ENCODE measurements around the gene ECM1. TPM values are rescaled to one million over a fixed set of nuclear protein-coding genes. Genes with fewer than 3 reads are reported as not detected.

The ECM1 gene
- polyA plus RNA-seq (ENCODE audit: insufficient read length in 3 of 3) = 10 to 100 TPM; 10.9 to 15.7 (median 11.9) TPM

DNA sequence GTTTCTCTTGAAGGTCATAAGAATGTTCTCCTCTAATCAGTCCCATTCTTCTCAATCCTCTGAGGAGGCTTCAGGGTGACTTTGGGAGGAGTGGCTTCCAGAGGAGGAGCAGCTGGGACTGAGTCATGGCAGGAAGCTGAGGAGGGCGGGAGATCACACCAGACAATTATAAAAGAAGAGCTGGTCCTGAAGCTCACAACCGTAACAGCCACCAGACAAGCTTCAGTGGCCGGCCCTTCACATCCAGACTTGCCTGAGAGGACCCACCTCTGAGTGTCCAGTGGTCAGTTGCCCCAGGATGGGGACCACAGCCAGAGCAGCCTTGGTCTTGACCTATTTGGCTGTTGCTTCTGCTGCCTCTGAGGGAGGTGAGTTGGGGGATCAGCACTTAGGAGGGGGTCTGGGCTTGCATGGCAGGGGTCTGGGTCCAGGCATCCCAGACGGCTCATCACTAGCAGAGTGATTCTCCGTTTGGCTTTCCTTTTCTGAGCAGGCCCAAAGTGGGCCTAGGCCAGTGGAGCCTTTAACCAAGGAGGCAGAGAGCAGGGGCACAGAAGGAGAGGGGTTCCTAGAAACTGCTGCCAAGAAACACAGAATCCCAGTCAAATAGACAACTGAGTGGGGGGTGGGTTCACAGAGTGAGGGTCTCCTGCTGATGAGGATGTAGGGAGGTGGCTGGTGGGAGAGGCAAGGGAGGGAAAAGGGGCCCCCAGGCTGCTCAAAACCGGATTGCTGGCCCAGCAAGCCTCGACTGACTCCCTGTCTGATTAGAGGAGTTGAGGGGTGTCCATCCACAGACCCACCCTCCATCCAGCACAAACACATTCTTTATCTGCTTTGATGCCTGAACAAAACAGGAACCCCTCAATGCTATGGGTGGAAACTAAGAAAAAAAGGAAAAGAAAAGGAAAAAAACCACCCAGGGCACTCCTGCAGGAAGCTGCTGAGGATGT is at the start of gene ECM1:
Gene ECM1, plus strand, starts transcription at position 198 of the 953 bp plus-strand sequence. Its CDS starts 101 bp downstream, at position 299.
- no peak for DNase-seq (ENCODE audit: low read depth in 3 of 3, low spot score in 2 of 3)

DNA sequence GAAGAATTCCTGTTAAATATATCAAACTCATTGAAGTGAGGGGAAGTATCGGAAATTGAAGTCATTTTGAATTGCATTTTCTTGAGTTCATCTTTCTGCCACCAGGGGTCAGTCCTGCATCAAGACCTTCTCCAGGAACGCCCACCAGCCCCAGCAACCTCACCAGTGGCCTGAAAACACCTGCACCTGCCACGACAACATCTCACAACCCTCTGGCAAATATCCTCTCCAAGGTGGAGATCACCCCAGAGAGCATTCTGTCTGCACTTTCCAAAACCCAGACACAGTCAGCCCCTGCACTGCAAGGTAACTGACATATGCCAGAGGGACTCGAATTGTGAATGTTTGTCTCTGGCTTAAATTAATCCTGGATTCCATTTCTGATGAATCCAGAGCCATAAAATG is 43.5 kb upstream of the ECM1 start:
- DNase-seq (ENCODE audit: low read depth in 3 of 3, low spot score in 2 of 3) = peak in 1 of 3 donors; percentile 47

DNA sequence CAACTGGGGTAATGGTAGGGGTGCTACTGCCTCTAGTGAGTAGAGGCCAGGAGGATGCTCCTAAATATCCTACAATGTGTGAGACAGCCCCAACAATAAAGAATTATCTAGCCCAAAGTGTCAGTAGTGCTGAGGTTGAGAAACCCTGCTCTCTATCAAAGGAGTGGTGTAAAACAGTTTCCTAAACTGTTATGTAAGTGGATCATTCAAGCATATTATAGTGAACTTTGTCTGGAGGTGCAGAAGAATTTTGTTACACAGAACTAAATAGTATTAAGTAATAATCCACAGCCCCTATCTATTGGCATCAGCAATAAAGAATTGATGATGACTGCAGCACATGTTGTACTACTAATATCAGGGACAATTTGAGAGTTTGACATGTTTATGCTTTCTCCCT is 40.9 kb upstream of the ECM1 start:
- no peak for DNase-seq (ENCODE audit: low read depth in 3 of 3, low spot score in 2 of 3)

DNA sequence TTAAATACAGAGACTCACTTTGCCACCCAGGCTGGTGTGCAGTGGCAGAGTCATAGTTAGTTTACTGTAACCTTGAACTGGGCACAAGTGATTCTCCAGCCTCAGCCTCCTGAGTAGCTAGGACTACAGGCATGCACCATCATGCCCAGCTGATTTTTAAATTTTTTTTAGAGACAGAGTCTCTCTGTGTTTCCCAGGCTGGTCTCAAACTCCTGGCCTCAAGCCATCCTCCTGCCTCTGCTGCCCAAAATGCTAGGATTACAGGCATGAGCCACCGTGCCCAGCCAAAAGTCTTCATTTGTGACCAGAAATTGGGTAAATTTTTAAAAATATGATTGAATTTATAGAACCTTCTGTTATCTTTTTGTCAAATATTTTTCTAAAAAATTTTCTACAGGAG is 38.6 kb upstream of the ECM1 start:
- DNase-seq (ENCODE audit: low read depth in 3 of 3, low spot score in 2 of 3) = no peak

DNA sequence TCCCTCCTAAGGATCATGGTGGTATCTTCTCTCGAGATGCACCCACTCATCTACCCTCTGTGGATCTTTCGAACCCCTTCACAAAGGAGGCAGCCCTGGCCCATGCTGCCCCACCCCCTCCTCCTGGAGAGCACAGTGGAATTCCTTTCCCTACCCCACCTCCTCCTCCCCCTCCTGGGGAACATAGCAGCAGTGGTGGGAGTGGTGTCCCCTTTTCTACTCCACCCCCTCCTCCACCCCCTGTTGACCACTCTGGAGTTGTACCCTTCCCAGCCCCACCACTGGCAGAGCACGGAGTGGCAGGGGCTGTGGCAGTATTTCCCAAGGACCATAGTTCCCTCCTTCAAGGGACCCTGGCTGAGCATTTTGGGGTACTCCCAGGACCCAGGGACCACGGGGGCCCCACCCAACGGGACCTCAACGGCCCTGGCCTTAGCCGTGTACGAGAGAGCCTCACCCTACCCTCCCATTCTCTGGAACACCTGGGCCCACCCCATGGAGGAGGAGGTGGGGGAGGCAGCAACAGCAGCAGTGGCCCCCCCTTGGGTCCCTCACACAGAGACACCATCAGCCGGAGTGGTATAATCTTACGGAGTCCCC is 35.2 kb upstream of the ECM1 start:
- DNase-seq (ENCODE audit: low read depth in 3 of 3, low spot score in 2 of 3) = no peak

DNA sequence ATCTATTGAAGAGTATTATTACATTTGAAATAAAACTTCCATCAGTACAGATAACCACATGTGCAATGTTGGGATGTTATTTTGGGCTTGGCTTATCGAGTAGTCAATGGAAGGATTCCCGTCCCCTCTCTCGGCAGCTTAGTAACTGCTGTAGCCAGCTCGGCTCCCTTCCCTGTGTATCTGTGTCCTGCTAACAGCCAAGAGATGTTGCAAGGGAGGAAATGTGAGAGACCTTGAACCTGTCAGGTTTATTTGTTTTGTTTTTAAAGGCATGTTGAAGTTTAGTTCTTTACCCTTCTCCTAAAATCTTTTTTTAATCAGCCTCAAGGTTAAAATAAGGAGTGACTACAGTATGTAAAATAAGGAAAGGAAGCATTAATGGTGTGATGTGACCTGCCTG is 34.2 kb upstream of the ECM1 start:
- DNase-seq (ENCODE audit: low read depth in 3 of 3, low spot score in 2 of 3) = no peak

DNA sequence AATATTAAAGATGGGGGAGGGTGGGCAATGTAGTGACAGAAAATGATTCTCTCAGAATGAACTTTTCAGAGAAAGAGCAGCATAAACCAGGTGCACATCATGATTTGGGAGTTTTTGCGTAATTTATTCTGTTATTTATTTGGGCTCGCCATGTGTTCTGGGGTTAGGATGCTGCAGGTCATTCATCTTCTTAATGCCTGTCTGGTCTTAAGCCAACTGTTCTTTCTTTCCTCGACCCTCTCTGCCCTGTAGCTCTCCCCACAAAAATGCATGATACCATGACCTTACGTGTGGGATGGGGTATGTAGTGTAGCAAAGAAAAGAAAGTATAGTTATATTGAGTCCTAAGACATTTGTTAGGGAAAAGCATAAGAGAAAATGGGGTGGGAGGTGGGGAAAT is 33.0 kb upstream of the ECM1 start:
- no peak for DNase-seq (ENCODE audit: low read depth in 3 of 3, low spot score in 2 of 3)

DNA sequence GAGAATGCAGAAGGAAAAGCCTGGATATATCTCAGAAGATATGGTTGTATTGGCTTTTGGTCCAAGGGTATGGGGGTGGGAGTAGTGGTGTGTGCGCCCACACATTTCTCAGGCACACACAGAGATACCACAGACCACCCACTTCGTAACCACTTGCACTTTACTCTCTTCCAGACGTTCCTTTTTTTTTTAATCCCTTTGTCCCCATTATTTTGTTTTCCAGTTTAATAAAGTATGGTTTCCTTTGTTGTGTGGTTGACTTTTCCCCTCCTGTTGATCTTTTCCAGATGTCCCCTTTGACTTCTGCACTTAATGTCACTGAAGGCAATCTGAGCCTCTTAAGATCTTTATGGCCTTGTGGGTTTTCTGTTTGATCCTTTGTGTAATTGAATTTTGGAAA is 31.2 kb upstream of the ECM1 start:
- DNase-seq (ENCODE audit: low read depth in 3 of 3, low spot score in 2 of 3) = no peak

DNA sequence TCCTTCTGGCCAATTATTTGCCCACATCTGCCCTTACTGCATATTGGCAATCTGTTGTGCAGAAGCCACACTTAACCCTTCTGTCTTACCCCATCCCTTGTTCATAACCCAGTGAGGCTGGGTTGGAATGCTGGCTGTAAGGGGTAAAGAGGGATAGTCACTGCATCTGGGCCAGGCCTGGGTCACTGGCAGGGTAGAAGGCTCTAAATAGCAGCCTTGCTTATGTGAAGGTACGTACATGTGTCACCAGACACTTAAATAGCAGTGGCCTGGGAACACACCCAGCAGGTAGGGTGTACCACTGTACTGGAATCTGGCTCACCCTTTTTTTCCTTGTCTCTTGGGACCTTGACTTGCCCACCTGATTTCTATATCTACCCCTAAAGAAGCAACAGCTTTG is 30.6 kb upstream of the ECM1 start:
- DNase-seq (ENCODE audit: low read depth in 3 of 3, low spot score in 2 of 3) = no peak

DNA sequence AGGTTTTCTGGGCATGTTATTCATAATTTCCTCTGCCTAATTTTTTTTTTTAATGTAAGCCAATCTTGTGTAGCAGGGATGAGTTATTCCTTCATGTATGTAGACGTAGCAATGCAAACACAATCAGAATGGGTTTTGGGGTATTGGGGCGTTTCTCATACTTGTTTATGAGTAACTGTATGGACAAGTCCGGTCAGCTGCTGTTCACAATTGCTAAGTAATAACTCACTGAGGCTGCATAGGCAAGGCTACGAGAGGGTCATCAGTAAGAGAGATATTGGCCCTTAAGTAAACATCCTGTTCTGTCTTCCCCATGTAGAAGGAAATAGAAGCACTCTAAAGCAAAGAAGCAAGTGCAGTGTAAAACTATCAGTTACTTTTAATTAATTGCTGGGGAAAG is 30.2 kb upstream of the ECM1 start:
- no peak for DNase-seq (ENCODE audit: low read depth in 3 of 3, low spot score in 2 of 3)

DNA sequence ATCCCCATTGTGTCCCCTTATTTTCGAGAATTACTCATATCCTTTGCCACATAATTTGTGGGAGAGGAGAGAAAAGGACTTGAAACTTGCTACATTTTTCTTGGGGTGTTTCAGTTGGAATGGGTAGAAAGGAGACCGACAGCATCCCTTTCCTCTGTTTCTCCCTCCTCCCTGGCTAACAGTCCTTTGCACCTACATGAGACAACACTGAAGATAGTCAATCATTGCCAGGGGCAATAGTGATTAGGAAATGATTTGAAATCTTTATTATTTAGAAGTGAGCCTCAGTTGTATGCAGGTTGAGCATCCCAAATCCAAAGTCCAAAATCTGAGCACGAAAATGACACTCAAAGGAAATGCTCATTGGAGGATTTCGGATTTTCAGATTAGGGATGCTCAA is 28.5 kb upstream of the ECM1 start:
- DNase-seq (ENCODE audit: low read depth in 3 of 3, low spot score in 2 of 3) = no peak

DNA sequence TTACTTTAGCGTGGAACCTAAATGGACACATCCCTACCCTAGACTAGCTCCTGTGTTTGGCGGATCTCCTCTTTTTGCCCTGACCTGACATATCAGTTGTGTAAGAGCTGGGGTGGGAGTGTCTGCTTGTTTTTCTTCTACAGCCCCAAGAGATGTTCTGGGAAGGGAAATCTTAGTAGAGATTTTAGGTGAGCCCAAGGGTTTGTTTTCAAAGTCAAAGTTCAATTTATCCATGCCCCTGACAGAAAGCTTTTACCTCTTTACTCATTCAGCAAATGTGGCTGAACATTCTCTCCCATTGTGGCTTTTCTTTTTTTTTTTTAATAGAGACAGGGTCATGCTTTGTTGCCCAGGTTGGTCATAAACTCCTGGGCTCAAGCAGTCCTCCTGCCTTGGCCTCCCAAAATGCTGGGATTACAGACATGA is 28.0 kb upstream of the ECM1 start:
- DNase-seq (ENCODE audit: low read depth in 3 of 3, low spot score in 2 of 3) = no peak

DNA sequence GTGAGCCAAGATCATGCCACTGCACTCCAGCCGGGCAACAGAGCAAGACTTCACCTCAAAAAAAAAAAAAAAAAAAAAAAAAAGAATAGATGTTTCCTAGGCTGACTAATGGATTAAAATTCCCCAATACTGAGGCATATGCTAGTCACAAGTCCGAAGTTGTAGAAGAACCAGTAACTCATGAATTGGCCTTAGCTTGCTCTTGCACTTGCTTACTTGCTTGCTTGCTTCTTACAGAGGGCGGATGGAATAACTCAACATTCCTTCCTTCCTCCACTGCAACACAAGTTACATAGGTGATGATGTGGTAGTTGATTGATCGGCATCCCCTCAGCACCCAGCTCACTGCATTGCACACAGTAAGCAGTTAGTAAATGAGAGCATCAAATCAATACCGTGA is 23.5 kb upstream of the ECM1 start:
- no peak for DNase-seq (ENCODE audit: low read depth in 3 of 3, low spot score in 2 of 3)

DNA sequence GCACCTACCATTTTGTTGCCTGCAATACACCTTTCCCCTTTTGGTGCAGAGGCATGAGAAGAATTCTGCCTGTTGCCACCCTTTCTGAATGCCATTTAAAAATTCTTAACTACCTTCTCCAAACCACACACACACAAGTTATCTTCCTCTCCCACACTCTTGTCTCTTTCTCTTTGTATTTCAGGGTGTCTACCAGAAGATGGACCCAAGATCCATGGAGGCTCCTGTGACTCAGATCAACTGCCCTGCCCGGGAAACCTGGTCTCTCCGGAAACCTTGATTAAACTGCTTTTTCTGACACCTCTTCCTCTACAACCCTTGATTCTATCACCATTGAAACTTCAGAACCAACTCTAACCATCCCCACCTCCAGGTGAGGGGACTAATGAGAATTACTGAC is 23.0 kb upstream of the ECM1 start:
- DNase-seq (ENCODE audit: low read depth in 3 of 3, low spot score in 2 of 3) = no peak

DNA sequence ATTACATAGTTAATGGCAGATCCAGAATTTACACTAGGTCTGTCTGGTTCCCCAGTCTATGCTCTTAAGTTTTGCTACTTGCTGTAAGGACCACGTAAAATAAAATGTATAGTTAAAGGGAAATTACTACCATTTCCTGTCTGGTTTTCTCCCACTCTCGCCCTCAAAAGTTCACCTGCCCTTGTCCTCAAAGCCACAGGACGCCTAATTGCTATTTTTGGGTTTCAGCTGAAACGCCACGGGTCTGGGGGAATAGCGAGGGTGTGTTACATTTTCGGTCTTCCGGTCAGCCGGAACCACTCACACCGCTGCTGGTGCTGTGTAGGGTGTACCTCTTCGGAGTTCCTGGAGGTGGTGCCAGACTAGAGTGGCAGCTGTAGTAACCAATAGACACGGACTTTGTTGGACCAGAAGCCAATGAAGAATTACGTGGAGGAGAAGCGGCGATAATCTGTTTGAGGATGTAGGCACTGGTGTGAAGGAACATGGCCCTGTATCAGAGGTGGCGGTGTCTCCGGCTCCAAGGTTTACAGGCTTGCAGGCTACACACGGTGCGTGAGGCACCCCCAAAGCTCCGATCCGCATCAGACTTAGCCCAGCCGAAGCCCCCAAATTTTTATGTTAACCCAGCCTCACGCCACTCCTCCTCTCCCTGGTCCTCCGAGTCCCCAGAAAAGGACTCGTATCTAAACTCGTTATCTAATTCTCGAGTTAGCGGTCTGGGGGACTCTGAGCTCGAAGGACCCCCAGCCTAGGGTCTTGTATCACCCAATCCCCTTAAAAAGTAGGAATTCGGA is 20.7 kb upstream of the ECM1 start, which contains the start of gene TARS2:
Gene TARS2, plus strand, starts transcription at position 454 of the 797 bp plus-strand sequence. Its CDS starts 32 bp downstream, at position 486.
- peak; percentile 94 to 97 (median 97) for DNase-seq (ENCODE audit: low read depth in 3 of 3, low spot score in 2 of 3)

DNA sequence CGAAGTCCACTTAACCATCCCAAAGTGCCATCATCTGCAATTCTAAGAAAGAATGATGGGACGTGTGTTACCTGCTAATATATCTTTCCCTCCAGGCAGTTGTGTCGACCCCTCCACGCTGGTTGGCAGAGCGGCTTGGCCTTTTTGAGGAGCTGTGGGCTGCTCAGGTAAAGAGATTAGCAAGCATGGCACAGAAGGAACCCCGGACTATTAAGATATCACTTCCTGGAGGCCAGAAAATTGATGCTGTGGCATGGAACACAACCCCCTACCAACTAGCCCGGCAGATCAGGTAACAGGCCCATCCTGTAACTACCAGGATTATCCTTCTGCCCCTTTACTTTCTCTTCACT is 20.2 kb upstream of the ECM1 start:
- DNase-seq (ENCODE audit: low read depth in 3 of 3, low spot score in 2 of 3) = no peak

DNA sequence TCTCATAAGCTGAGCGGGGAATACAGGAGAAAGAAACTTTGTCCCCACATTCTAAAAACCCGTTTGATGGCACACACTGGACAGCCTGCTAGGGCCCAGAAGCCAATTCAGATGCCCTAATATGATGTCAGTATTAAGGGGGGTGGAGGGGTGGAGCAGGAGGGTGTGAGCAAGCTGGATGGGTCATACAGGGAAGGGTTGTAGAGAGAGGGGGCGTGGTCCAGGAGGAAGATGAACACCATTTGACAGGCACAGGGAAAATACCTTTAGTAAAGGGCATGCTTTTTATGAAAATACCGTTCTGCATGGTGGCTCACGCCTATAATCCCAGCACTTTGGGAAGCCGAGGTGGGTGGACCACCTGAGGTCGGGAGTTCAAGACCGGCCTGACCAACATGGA is 14.7 kb upstream of the ECM1 start:
- DNase-seq (ENCODE audit: low read depth in 3 of 3, low spot score in 2 of 3) = no peak

DNA sequence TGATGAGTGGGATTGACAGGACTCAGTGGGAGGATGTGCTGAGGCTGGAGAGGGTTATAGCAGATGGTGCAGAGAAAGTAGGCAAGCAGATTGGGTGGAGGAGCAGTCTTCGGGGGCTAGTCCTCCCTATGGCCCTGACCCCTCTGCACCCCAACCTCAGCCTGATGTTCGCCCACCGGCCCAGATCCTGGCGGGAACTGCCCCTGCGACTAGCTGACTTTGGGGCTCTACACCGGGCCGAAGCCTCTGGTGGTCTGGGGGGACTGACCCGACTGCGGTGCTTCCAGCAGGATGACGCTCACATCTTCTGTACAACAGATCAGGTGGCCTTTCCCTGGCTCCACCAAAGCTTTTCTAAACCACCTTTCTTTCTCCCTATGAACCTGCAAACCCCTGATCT is 9.6 kb upstream of the ECM1 start:
- no peak for DNase-seq (ENCODE audit: low read depth in 3 of 3, low spot score in 2 of 3)

DNA sequence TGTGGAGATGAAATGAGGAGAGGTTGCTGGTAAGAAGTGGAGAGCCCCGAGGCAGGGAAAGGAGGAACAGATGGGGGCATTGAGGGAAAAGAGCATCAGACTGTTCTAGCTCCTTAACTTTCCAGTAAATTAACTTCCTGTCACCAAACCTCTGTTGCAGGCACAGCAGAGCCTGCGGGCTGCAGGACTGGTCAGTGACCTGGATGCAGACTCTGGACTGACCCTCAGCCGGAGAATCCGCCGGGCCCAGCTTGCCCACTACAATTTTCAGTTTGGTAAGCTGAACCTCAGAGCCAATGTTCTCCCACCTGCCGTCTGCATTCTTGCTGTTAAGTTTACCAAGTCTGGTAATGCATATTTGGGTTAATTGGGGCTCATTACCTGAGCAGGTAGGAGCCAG is 2.5 kb upstream of the ECM1 start:
- DNase-seq (ENCODE audit: low read depth in 3 of 3, low spot score in 2 of 3) = no peak

DNA sequence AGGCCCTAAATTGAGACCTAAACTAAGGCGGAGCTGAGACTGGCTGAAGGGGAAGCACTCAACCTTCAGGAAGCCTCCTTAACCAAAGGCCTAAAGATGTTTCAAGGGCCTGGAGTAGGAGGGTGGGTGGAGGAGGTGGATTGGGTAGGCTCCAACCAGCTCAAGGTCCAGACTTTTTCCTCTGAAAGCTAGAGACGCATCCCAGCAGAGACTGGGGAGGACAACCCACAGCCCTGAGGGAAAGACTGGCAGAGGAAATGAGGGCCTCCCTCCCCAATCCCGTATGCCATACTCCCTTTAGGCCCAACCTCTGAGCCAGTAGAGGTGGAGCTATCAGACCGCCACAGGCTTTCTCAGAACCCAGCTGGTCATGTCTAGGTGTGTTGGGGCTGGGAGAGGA is 1.1 kb downstream of the ECM1 start:
- no peak for DNase-seq (ENCODE audit: low read depth in 3 of 3, low spot score in 2 of 3)

DNA sequence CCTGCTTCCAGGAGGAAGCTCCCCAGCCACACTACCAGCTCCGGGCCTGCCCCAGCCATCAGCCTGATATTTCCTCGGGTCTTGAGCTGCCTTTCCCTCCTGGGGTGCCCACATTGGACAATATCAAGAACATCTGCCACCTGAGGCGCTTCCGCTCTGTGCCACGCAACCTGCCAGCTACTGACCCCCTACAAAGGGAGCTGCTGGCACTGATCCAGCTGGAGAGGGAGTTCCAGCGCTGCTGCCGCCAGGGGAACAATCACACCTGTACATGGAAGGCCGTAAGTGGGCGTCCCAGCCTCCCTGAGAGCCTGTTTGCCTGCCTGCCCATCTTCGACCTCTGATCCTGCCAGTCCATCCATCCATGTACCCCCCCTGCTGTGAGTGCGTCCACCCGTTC is 3.6 kb downstream of the ECM1 start:
- no peak for DNase-seq (ENCODE audit: low read depth in 3 of 3, low spot score in 2 of 3)

Measured in right renal cortex interstitium (tissue), 3 donors.